Measurements from ENCODE around the gene FURIN.
"Not testable (repeated sequence)": the region's sequence is repeated elsewhere in the genome, so short reads cannot be mapped to it uniquely, and the experiment has no call there.

FURIN gene

GRCh38 chr15:90883976-90884718, 15.8 kb downstream of the FURIN start, which contains the start of gene FES:
Gene FES, plus strand, starts transcription at chr15:90884504. Its CDS starts 542 bp downstream, at chr15:90885046.
- no peak for DNase-seq

GRCh38 chr15:90884719-90885431, 16.5 kb downstream of the FURIN start:
- no peak for DNase-seq

- peak in 1 of 2 experiments; percentile 11 for DNase-seq
These were observed 17.3 kb downstream of the FURIN start for GRCh38 chr15:90885432-90886290.

GRCh38 chr15:90886291-90886614, 17.9 kb downstream of the FURIN start:
- DNase-seq: no peak

GRCh38 chr15:90887037-90887481, 18.7 kb downstream of the FURIN start:
- DNase-seq: no peak

GRCh38 chr15:90889313-90889730, 20.9 kb downstream of the FURIN start:
- no peak for DNase-seq

- DNase-seq: no peak
These were observed 21.5 kb downstream of the FURIN start for GRCh38 chr15:90889736-90890456.

GRCh38 chr15:90890839-90891238, 22.5 kb downstream of the FURIN start:
- no peak for DNase-seq

GRCh38 chr15:90891346-90891949, 23.1 kb downstream of the FURIN start:
- DNase-seq: no peak

- DNase-seq: no peak
These were observed 23.6 kb downstream of the FURIN start for GRCh38 chr15:90892023-90892422.

GRCh38 chr15:90892498-90893174, 24.2 kb downstream of the FURIN start:
- no peak for DNase-seq

- DNase-seq: no peak
These were observed 25.0 kb downstream of the FURIN start for GRCh38 chr15:90893175-90894090.

- DNase-seq: peak; percentile 22 to 52
These were observed 27.3 kb downstream of the FURIN start for GRCh38 chr15:90895571-90896117.

GRCh38 chr15:90897131-90897655, 28.8 kb downstream of the FURIN start:
- DNase-seq: not testable (repeated sequence)

GRCh38 chr15:90901175-90902039, 33.0 kb downstream of the FURIN start:
- no peak for DNase-seq

GRCh38 chr15:90902040-90902839, 33.9 kb downstream of the FURIN start:
- peak in 1 of 2 experiments; percentile 26 for DNase-seq

- DNase-seq: peak in 1 of 2 experiments; percentile 21
These were observed 34.7 kb downstream of the FURIN start, which contains the start of gene MAN2A2 for GRCh38 chr15:90902840-90903732. Gene MAN2A2, plus strand, starts transcription at chr15:90903302. Its CDS starts 906 bp downstream, at chr15:90904208.

All from cerebellar nuclear complex (tissue), 1 donor.